Endothelial cell (in vitro differentiated cells): ENCODE results near the gene FZR1. TPM values are rescaled to one million over a fixed set of nuclear protein-coding genes. Genes with fewer than 3 reads are reported as not detected.
A peak's percentile ranks its signal among the peaks of the same experiment; 100 is the strongest.

ENCODE experiments used
- DNase-seq: peaks from one replicate; pipeline ENCODE4 v3.0.0; 2021; ENCODE audit warnings: low spot score
- H3K27ac Mint-ChIP-seq: one replicate; pipeline ENCODE4 v1.8.0; 2021; ENCODE audit warnings: mixed read lengths, inconsistent platforms; ENCODE audit not compliant: unreplicated experiment
- H3K27me3 Mint-ChIP-seq: one replicate; pipeline ENCODE4 v1.8.0; 2021; ENCODE audit warnings: mild to moderate bottlenecking, moderate library complexity, mixed read lengths, inconsistent platforms; ENCODE audit not compliant: unreplicated experiment
- H3K36me3 Mint-ChIP-seq: one replicate; pipeline ENCODE4 v1.8.0; 2021; ENCODE audit warnings: mild to moderate bottlenecking, low read depth, mixed read lengths, inconsistent platforms; ENCODE audit not compliant: unreplicated experiment
- H3K4me1 Mint-ChIP-seq: one replicate; pipeline ENCODE4 v1.8.0; 2021; ENCODE audit warnings: mild to moderate bottlenecking, mixed read lengths, inconsistent platforms; ENCODE audit not compliant: unreplicated experiment
- H3K4me3 Mint-ChIP-seq: one replicate; pipeline ENCODE4 v1.8.0; 2021; ENCODE audit warnings: mild to moderate bottlenecking, mixed read lengths, inconsistent platforms; ENCODE audit not compliant: unreplicated experiment
- H3K9me3 Mint-ChIP-seq: one replicate; pipeline ENCODE4 v1.8.0; 2021; ENCODE audit warnings: mixed read lengths, inconsistent platforms; ENCODE audit not compliant: unreplicated experiment
- CTCF ChIP-seq: fragments of 200-600 bp; sonication (generic); IDR thresholded peaks from one replicate; pipeline ENCODE4 v1.5.0; 2021; ENCODE audit warnings: antibody characterized with exemption; ENCODE audit not compliant: unreplicated experiment
- total RNA-seq: library from RNA; stranded (reverse); fragmentation: NEBNext Ultra II Directional; extraction: Animal tissue kit (Norgen Biotek cat#: 25700); gene quantifications from one replicate; pipeline ENCODE4 v1.2.1, GENCODE V29; 2021; ENCODE audit not compliant: unreplicated experiment

The FZR1 gene
- total RNA-seq, 1 donor from 2014 or later = 38.9 TPM

DNA sequence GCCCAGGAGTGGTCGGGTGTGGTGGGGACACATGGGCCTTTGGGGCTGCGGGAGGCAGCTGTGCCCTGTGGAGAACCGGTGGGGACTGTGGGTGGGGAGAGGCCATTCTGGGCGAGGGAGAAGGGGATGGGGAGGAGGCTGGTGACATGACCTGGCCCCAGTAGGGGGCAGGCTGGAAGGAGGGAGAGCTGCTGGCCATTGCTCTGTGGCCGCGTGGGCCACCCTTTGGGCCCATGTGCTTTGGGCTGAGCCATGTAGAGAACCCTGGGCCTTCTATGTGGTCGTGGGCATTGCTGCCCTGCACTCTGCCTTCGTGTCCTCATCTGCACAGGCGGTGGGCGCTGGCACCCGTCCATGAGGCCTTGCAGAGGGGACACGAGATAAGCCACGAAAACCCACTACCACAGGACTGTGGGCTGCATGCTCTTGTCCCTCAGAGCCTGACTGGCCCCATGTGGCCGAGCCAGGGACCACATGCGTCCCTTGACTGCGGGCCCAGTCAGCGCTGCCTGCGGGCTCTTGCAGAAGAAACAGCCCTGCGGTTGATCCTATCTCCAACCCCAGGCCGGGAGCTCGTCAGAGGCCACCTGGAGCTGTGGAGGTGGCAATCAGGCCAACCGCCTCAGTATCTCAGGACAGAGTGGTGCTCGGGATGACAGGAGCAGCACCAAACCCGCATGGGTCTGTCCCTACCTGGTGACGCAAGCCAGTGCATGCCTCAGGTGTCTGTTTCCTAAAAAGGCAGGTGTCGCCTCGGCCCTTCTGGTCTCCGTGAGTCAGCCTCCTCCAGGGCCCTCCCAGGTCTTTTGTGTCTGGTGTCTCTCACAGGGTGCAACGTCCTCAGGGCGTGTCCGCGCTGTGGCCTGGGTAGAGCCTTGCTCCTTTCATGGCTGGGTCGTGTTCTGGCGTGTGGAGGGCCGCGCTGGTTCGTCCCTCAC lies 14.3 kb downstream of the FZR1 start:
- Mint-ChIP-seq H3K27me3 (peaks cover 4% of the 10 kb centered on the region), H3K9me3 (no peaks in the 10 kb centered on the region), H3K27ac (peak overlapping the region; percentile 5), H3K4me3 (peak overlapping the region; percentile 28), H3K4me1 (no peaks in the 10 kb centered on the region), H3K36me3 (peaks cover 3% of the 10 kb centered on the region)
- DNase-seq = no peak
- peak; percentile 17 for TF ChIP-seq CTCF

- peaks cover 4% of the 10 kb centered on the region for H3K27me3 Mint-ChIP-seq
- H3K4me1 Mint-ChIP-seq = no peaks in the 10 kb centered on the region
- peak overlapping the region; percentile 5 for H3K27ac Mint-ChIP-seq
- no peaks in the 10 kb centered on the region for H3K9me3 Mint-ChIP-seq
- H3K4me3 Mint-ChIP-seq = peak overlapping the region; percentile 28
- H3K36me3 Mint-ChIP-seq = peaks cover 3% of the 10 kb centered on the region
- no peak for TF ChIP-seq CTCF
- DNase-seq = no peak
Observed at GRCh38 chr19:3521104-3521445, 15.0 kb downstream of the FZR1 start.

DNA sequence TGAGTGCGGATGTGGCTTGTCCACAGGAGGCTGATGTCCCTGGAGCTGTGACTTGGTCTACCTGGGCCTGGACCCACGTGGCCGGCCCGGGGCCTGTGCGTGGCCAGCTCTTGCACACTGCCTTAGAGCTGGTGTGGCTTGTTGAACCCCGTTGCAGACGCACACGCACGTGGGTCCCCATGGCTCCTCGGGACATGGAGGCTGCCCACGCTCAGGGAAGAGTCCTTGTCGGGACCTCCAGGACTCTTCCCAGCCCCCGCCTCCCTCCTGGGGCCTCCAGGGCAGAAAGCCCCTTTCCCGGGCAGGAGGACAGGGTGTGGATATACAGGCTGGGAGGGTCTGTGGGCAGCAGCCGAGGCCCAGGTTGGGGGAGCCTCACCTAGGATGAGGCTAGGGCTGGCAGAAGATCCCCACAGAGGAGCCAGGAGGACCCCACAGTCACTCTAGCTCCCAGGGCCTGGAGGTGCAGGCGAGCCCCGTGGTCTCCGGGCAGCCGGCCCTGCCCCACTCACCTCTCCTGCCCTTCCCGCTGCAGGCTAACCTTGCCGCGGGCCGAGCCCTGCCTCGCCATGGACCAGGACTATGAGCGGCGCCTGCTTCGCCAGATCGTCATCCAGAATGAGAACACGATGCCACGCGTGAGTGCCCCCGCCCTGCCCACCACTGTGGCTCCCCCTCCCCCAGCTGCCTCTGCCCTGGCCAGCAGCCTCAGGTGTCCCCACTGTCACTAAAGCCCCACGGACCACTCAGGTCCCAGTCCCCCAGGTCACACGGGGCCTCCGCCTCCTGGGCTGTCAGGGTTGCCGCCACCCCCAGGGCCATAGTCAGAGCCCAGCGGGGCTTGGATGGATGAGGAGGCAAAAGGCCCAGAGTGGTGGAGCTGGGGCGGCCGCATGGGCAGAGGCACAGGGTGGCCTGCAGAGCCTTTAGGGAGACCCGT lies 16.6 kb downstream of the FZR1 start:
- peaks cover 7% of the 10 kb centered on the region for H3K27me3 Mint-ChIP-seq
- no peak for TF ChIP-seq CTCF
- DNase-seq = no peak
- no peak overlapping the region for H3K4me3 Mint-ChIP-seq
- H3K36me3 Mint-ChIP-seq = peaks cover 3% of the 10 kb centered on the region
- no peaks in the 10 kb centered on the region for H3K9me3 Mint-ChIP-seq
- no peak overlapping the region for H3K27ac Mint-ChIP-seq
- H3K4me1 Mint-ChIP-seq = no peaks in the 10 kb centered on the region

DNA sequence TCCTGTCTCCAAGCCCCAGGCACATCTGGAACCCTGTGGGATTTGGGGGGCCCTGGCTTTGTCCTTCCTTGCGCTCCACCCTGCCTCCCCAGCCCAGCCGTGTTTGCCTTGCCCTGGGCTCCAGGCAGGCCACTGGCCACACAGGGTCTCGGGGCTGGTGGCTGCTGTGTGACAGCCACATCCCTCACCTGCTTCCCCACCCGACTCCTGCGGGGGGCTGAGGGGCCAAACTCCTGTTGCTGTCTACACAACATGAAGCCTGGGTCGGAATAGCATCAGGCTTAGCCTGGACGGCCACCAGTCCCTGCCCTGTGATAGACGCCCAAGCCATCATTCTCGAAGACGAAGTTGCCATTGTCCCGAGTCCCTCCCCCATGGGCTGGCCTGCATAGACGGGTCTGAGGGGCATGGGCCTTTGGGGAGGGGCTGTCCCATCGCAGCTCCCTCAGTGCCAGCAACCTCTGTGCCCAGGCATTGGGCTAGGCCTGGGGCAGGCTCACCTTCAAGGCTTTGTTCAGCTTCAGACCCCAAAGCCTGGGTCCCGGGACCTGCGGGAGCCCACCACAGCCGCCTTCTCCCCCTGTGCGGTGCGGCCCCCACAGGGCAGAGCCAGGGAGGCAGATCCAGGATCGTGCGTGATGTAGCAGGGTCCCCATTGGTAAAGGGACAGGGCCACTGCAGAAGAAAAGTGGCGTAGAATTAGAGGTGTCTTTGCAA lies 17.4 kb downstream of the FZR1 start:
- Mint-ChIP-seq H3K9me3 (no peaks in the 10 kb centered on the region), H3K27ac (no peak overlapping the region), H3K27me3 (peaks cover 3% of the 10 kb centered on the region), H3K36me3 (peaks cover 3% of the 10 kb centered on the region), H3K4me3 (no peak overlapping the region), H3K4me1 (no peaks in the 10 kb centered on the region)
- DNase-seq = no peak
- TF ChIP-seq CTCF = no peak
